Measurements from ENCODE around the gene TAB3. TPM values are rescaled to one million over a fixed set of nuclear protein-coding genes. Genes with fewer than 3 reads are reported as not detected.

The TAB3 gene
- total and polyA plus RNA-seq, 9 of the 15 experiments (the other 6 are each of a cell fraction or from before 2014, with no cell fraction given), result 2.4 to 31.1 (median 15.5) TPM

DNA sequence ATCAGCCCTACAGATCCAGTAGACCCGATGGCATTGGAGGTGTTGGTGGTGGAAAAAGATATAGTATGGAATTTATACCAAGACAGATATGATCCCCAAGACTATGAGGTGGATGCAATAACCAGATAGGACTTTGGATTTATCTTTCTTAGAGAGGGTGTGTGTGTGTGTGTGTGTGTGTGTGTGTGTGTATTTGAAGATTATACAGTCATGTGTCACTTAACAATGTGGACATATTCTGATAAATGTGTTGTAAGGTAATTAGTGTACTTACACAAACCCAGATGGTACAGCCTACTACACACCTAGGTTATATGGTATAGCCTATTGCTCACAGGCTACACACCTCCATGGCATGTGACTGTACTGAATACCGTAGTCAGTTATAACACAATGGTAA lies 24.4 kb upstream of the TAB3 start:
- Histone ChIP-seq H3K79me2 (ENCODE audit: control insufficient read depth, insufficient read depth, low read length) (no peaks in the 10 kb centered on the region), H4K20me1 (replicated peaks; ENCODE audit: control insufficient read depth, insufficient read depth, low read length) (no peaks in the 10 kb centered on the region), H3K27ac (ENCODE audit: extremely low read depth, low read depth, low read length) (no peak overlapping the region), H3K9ac (ENCODE audit: insufficient read depth in 1 of 2, low read depth in 2 of 2, low read length in 2 of 2) (no peak overlapping the region), H3K9me3 (replicated peaks; ENCODE audit: control insufficient read depth, insufficient read depth, low read depth, low read length) (no peaks in the 10 kb centered on the region), H2AFZ (ENCODE audit: low read depth, low read length) (no peak overlapping the region), H3K4me3 (no peak overlapping the region), H3K9me1 (ENCODE audit: control insufficient read depth, insufficient read depth, low read length) (no peaks in the 10 kb centered on the region), H3K4me1 (replicated peaks in 1 of 2; ENCODE audit: control insufficient read depth in 2 of 2, insufficient read depth in 2 of 2, low read length in 2 of 2) (peaks cover 6 to 28% of the 10 kb centered on the region in 2 experiments; a peak in 4 of 5 replicates), H3K36me3 (ENCODE audit: control insufficient read depth, insufficient read depth, low read length) (no peaks in the 10 kb centered on the region), H3K27me3 (ENCODE audit: control insufficient read depth in 2 of 2, insufficient read depth in 2 of 2, low read length in 2 of 2) (no peaks in the 10 kb centered on the region), H3K4me2 (ENCODE audit: insufficient read depth, low read length) (no peak overlapping the region)
- WGBS (ENCODE audit: insufficient coverage, low coverage, missing lambda C conversion rate), result 50% methylated on average over 2 of the region's 2 CpGs
- POLR2A ChIA-PET, result no interaction called here
- intact Hi-C loops (cut with micrococcal nuclease) (no loop called here), in situ Hi-C loops (cut with MboI) (no loop called here)
- CTCF ChIA-PET (ENCODE audit: low intra/inter-chr PET ratio), result no interaction called here
- DNase-seq (ENCODE audit: extremely low read depth in 1 of 4, low spot score in 3 of 4) (no peak), FAIRE-seq (no peak), ATAC-seq (no peak)
- BruUV-seq (replicated peaks), result no TSS peak
- TF ChIP-seq PRDM10 (IDR thresholded peaks at IDR 0.05; ENCODE audit: partially characterized antibody) (peak; percentile 25), PTBP1 (IDR thresholded peaks at IDR 0.05; ENCODE audit: low read depth, low read length) (no peak), NUFIP1 (IDR thresholded peaks at IDR 0.05; ENCODE audit: partially characterized antibody) (no peak), CBFA2T2 (conservative IDR thresholded peaks at IDR 0.05) (peak; percentile 29), CBFA2T3 (IDR thresholded peaks at IDR 0.05) (peak; percentile 50), NCOR1 (IDR thresholded peaks at IDR 0.05) (no peak), HCFC1 (IDR thresholded peaks at IDR 0.05; ENCODE audit: low read depth, low read length) (no peak), ZNF347 (CRISPR knock-in tag; IDR thresholded peaks at IDR 0.05; ENCODE audit: low read depth) (no peak), ZNF639 (CRISPR knock-in tag; conservative IDR thresholded peaks at IDR 0.05 in 1 of 2, IDR thresholded peaks at IDR 0.05 in 1 of 2) (no peak), NFATC3 (IDR thresholded peaks at IDR 0.05) (no peak)
- TF ChIP-seq, protein P1, sequence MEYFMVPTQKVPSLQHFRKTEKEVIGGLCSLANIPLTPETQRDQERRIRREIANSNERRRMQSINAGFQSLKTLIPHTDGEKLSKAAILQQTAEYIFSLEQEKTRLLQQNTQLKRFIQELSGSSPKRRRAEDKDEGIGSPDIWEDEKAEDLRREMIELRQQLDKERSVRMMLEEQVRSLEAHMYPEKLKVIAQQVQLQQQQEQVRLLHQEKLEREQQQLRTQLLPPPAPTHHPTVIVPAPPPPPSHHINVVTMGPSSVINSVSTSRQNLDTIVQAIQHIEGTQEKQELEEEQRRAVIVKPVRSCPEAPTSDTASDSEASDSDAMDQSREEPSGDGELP (CRISPR knock-in tag; IDR thresholded peaks at IDR 0.05; ENCODE audit: borderline replicate concordance), result no peak
- TF ChIP-seq, protein P2, sequence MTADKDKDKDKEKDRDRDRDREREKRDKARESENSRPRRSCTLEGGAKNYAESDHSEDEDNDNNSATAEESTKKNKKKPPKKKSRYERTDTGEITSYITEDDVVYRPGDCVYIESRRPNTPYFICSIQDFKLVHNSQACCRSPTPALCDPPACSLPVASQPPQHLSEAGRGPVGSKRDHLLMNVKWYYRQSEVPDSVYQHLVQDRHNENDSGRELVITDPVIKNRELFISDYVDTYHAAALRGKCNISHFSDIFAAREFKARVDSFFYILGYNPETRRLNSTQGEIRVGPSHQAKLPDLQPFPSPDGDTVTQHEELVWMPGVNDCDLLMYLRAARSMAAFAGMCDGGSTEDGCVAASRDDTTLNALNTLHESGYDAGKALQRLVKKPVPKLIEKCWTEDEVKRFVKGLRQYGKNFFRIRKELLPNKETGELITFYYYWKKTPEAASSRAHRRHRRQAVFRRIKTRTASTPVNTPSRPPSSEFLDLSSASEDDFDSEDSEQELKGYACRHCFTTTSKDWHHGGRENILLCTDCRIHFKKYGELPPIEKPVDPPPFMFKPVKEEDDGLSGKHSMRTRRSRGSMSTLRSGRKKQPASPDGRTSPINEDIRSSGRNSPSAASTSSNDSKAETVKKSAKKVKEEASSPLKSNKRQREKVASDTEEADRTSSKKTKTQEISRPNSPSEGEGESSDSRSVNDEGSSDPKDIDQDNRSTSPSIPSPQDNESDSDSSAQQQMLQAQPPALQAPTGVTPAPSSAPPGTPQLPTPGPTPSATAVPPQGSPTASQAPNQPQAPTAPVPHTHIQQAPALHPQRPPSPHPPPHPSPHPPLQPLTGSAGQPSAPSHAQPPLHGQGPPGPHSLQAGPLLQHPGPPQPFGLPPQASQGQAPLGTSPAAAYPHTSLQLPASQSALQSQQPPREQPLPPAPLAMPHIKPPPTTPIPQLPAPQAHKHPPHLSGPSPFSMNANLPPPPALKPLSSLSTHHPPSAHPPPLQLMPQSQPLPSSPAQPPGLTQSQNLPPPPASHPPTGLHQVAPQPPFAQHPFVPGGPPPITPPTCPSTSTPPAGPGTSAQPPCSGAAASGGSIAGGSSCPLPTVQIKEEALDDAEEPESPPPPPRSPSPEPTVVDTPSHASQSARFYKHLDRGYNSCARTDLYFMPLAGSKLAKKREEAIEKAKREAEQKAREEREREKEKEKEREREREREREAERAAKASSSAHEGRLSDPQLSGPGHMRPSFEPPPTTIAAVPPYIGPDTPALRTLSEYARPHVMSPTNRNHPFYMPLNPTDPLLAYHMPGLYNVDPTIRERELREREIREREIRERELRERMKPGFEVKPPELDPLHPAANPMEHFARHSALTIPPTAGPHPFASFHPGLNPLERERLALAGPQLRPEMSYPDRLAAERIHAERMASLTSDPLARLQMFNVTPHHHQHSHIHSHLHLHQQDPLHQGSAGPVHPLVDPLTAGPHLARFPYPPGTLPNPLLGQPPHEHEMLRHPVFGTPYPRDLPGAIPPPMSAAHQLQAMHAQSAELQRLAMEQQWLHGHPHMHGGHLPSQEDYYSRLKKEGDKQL (CRISPR knock-in tag; IDR thresholded peaks at IDR 0.05; ENCODE audit: borderline replicate concordance), result no peak
